Measurements from ENCODE around the gene ITGA7. TPM values are rescaled to one million over a fixed set of nuclear protein-coding genes. Genes with fewer than 3 reads are reported as not detected.
A peak's percentile ranks its signal among the peaks of the same experiment; 100 is the strongest.
"Not testable (repeated sequence)": the region's sequence is repeated elsewhere in the genome, so short reads cannot be mapped to it uniquely, and the experiment has no call there.

ITGA7 gene
- total RNA-seq, 4 donors from 2014 or later, result 118 to 192 (median 146) TPM

- Histone ChIP-seq H3K36me3 (no peaks in the 10 kb centered on the region), H3K4me1 (peaks cover 0 to 9% (median 4%) of the 10 kb centered on the region in 4 donors), H3K27ac (no peak overlapping the region), H3K27me3 (no peaks in the 10 kb centered on the region), H3K9me3 (no peaks in the 10 kb centered on the region), H3K4me3 (no peak overlapping the region)
- 68 to 69% methylated on average over 4 to 5 of the region's 5 CpGs for WGBS, 2 donors
- TF ChIP-seq EP300 (IDR thresholded peaks at IDR 0.05) (no peak), POLR2A (IDR thresholded peaks at IDR 0.05) (no peak), CTCF (IDR thresholded peaks at IDR 0.05) (no peak)
- DNase-seq (ENCODE audit: low spot score in 2 of 2), result no peak
Observed at GRCh38 chr12:55651299-55651683, 56.4 kb downstream of the ITGA7 start.

- H3K27me3 ChIP-seq, result not testable (repeated sequence)
- WGBS, 2 donors, result 61 to 67% methylated on average over 4 of the region's 4 CpGs
Observed at GRCh38 chr12:55650620-55651298, 56.9 kb downstream of the ITGA7 start.

GRCh38 chr12:55647027-55647426 lies 60.7 kb downstream of the ITGA7 start:
- H3K36me3 ChIP-seq, result no peaks in the 10 kb centered on the region
- whole genome bisulfite sequencing, 2 donors, result 81 to 83% methylated on average over 5 of the region's 5 CpGs
- H3K4me1 ChIP-seq, result peaks cover 0 to 14% (median 5%) of the 10 kb centered on the region in 4 donors
- no peak for DNase-seq (ENCODE audit: low spot score in 2 of 2)
- peak overlapping the region in 3 of 4 donors; percentile 51 to 82 (median 78) for H3K27ac ChIP-seq
- TF ChIP-seq CTCF (IDR thresholded peaks at IDR 0.05) (no peak), POLR2A (IDR thresholded peaks at IDR 0.05) (no peak), EP300 (IDR thresholded peaks at IDR 0.05) (no peak)
- no peak overlapping the region for H3K4me3 ChIP-seq
- peaks cover 0 to 3% (median 0%) of the 10 kb centered on the region in 4 donors for H3K9me3 ChIP-seq
- no peaks in the 10 kb centered on the region for H3K27me3 ChIP-seq

More at GRCh38 chr12:55650620-55651298, 56.9 kb downstream of the ITGA7 start:
- not testable (repeated sequence) for H3K36me3 ChIP-seq; H3K4me3 ChIP-seq; H3K27ac ChIP-seq; DNase-seq (ENCODE audit: low spot score in 2 of 2); H3K4me1 ChIP-seq; H3K9me3 ChIP-seq

GRCh38 chr12:55644591-55644990 lies 63.1 kb downstream of the ITGA7 start:
- 86 to 94% methylated on average over 1 of the region's 1 CpG for WGBS, 2 donors
- peaks cover 0 to 14% (median 5%) of the 10 kb centered on the region in 4 donors for H3K4me1 ChIP-seq

GRCh38 chr12:55642669-55643068 lies 65.0 kb downstream of the ITGA7 start:
- no peak for DNase-seq (ENCODE audit: low spot score in 2 of 2)
- H3K27ac ChIP-seq, result peak overlapping the region in 3 of 4 donors; percentile 26 to 60 (median 45)
- no peak for TF ChIP-seq EP300 (IDR thresholded peaks at IDR 0.05)
- TF ChIP-seq CTCF (IDR thresholded peaks at IDR 0.05), result no peak
- no peak for TF ChIP-seq POLR2A (IDR thresholded peaks at IDR 0.05)
- 68 to 73% methylated on average over 7 of the region's 7 CpGs for WGBS, 2 donors
- H3K4me3 ChIP-seq, result no peak overlapping the region
- no peaks in the 10 kb centered on the region for H3K36me3 ChIP-seq
- H3K9me3 ChIP-seq, result peaks cover 0 to 3% (median 0%) of the 10 kb centered on the region in 4 donors
- H3K4me1 ChIP-seq, result peaks cover 0 to 14% (median 5%) of the 10 kb centered on the region in 4 donors
- no peaks in the 10 kb centered on the region for H3K27me3 ChIP-seq

More at GRCh38 chr12:55644591-55644990, 63.1 kb downstream of the ITGA7 start:
- no peaks in the 10 kb centered on the region for H3K27me3 ChIP-seq
- H3K36me3 ChIP-seq, result no peaks in the 10 kb centered on the region
- TF ChIP-seq EP300 (IDR thresholded peaks at IDR 0.05), result no peak
- TF ChIP-seq CTCF (IDR thresholded peaks at IDR 0.05), result no peak
- no peak for TF ChIP-seq POLR2A (IDR thresholded peaks at IDR 0.05)
- H3K4me3 ChIP-seq, result no peak overlapping the region
- no peak for DNase-seq (ENCODE audit: low spot score in 2 of 2)
- peaks cover 0 to 3% (median 0%) of the 10 kb centered on the region in 4 donors for H3K9me3 ChIP-seq
- H3K27ac ChIP-seq, result no peak overlapping the region

Measured in tibial nerve (tissue), 4 donors.